SHP77 treated with DMSO at 0.1 percent for 48 hours (cell line): ENCODE data around the gene KCNG3.

Experiments
- DNase-seq: peaks from one replicate; lab custom pipeline; 2025; lab: John Stamatoyannopoulos, UW

KCNG3 gene

DNA sequence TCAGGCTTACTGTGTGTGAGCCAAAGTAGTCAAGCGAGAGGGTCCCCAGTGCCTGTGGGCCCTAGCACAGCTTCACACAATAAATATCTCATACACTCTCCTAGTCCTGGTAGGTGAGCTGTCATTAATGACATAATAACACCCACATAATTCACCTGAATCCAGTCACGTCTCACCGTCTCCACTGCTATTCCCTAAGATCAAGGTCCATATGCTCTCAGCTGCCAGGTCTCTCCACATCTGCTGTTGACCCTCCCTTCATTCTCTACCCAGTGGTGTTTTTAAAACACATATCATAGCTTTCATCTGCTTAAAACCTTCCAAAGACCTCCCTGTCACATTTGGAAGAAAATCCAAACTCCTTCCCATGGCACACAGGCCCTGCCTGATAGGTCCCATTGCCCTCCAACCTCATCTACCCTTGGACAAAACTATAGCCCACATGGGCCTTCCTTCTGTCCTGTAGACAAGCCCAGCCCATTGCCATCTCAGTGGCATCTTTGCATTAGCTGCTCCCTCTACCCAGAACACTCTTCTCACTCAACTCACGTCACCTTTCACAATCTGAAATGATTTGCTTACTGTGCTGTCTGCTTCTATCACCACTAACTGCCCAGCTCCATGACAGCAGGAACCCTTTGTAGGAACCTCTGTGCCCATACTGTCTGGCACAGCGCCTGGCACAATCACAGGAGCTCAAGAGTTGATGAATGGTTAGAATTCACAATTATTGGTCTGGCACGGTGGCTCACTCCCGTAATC, 7.5 kb downstream of the KCNG3 start:
- DNase-seq = no peak

- DNase-seq = no peak
Observed at GRCh38 chr2:42480402-42480801, 13.4 kb downstream of the KCNG3 start.

DNA sequence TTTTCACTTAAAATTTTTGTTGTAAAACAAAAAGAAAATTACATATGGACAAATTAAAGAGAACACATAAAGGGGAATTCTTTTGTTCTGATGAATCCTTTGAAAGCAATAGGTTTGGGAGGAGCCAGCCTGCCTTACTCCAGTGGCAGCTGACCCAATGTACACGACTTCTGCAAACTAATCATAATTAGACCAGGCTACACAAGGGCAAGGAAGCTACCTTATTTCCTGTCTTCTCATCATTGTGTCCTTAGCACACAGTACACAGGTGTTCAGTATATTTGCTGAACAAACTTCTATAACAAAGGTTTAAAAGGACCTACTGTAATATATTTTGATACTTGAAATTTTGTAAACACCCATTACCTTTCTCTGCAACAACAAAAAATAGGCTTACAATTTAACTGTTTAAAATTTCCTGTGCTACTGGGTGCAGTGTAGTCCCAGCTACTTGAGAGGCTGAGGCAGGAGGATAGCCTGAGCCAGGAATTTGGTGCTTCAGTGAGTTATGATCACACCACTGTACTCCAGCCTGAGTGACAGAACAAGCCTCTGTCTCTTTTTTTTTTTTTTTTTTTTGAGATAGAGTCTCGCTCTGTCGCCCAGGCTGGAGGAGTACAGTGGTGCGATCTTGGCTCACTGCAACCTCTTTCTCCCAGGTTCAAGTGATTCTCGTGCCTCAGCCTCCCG, 18.9 kb downstream of the KCNG3 start:
- DNase-seq = peak; percentile 64

GRCh38 chr2:42470706-42471105, 23.1 kb downstream of the KCNG3 start:
- DNase-seq = no peak

GRCh38 chr2:42464631-42465030, 29.2 kb downstream of the KCNG3 start:
- no peak for DNase-seq

GRCh38 chr2:42463570-42463969, 30.2 kb downstream of the KCNG3 start:
- DNase-seq = no peak

- no peak for DNase-seq
Observed at GRCh38 chr2:42459296-42459695, 34.5 kb downstream of the KCNG3 start.

DNA sequence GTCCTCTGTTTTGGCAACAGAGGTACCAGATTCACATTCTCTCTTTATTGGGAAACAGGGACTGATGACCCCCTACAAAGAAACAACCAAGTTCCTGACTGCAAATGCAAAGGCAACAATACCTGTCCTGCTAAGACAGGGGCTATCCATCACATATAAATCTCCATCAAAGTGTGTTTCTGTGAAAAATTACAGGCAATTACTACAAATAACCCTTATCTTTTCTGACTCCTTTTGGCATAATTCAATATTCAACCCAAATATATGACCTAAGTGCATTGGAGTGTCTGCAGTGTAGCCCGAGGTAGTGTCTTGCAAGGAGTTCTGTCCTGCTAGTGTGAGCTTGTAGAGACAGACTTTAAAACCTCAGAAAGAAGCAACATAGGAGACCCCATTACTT, 35.4 kb downstream of the KCNG3 start:
- DNase-seq = no peak

DNA sequence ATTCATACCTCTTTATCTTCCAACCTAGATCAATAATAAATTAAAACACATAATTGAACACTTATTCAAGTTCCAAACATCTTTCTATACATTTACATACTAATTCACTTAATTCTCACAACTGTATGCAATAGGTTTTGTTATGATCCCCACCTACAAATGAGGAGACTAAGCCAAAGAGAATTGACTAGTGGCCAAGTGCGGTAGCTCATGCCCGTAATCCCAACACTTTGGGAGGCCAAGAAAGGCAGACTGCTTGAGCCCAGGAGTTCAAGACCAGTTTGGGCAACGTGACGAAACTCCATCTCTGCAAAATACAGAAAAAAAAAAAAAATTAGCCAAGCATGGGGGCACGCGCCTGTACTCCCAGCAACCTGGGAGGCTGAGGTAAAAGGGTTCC, 36.8 kb downstream of the KCNG3 start:
- DNase-seq = no peak

- no peak for DNase-seq
Observed at GRCh38 chr2:42456126-42456839, 37.5 kb downstream of the KCNG3 start.

DNA sequence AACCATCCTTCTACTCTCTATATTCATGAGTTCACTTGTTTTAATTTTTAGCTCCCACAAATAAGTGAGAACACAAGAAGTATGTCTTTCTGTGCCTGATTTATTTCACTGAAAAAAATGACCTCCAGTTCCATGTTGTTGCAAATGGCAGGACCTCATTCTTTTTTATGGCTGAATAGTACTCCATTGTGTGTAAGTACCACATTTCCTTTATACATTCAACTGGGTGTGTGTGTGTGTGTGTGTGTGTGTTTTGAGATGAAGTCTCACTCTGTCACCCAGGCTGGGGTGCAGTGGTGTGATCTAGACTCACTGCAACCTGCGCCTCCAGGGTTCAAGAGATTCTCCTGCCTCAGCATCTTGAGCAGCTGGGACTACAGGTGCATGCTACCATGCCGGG, 41.2 kb downstream of the KCNG3 start:
- DNase-seq = no peak

DNA sequence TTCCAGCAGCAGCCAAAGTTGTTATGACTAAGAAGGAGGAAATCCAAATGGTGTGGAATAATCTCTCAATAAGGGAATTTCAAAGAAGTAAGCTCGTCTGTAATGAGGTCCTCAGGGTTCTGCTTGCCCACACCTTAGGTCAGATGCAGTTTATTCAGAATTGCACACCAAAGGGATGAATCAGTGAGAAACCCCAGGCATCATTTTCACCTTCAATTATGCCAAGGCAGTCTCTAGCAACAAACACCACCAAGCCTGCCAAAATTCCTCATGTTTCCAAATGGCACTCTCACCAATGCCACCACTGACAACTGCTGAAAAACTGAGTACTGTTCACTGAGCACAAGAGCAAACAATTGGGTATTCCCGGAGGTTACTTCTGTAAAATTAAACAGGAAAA, 43.6 kb downstream of the KCNG3 start:
- no peak for DNase-seq

- DNase-seq = no peak
Observed at GRCh38 chr2:42449163-42450087, 44.4 kb downstream of the KCNG3 start.

DNA sequence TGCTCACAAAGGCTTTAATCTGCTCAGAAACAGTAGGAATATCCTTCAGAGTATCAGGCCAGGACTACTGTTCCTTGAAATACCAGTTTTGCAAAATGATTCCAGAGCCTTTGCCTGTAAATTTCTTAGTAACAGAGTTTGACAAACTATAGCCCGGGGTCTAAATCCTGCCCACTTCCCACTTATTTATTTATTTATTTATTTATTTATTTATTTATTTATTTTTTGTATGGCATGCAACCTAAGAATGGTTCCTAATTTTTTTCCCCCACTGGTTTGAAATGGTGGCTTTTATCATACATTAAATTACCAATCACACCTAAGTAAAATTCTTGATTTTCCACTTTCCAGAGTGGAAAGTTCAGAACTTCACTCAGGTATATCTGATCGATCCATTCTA, 45.6 kb downstream of the KCNG3 start:
- no peak for DNase-seq

- no peak for DNase-seq
Observed at GRCh38 chr2:42446503-42447271, 47.1 kb downstream of the KCNG3 start.

- DNase-seq = no peak
Observed at GRCh38 chr2:42443718-42444399, 49.9 kb downstream of the KCNG3 start.

GRCh38 chr2:42442774-42443173, 51.0 kb downstream of the KCNG3 start:
- DNase-seq = no peak

GRCh38 chr2:42438685-42439084, 55.1 kb downstream of the KCNG3 start:
- DNase-seq = no peak

- DNase-seq = no peak
Observed at GRCh38 chr2:42436370-42436769, 57.4 kb downstream of the KCNG3 start.

DNA sequence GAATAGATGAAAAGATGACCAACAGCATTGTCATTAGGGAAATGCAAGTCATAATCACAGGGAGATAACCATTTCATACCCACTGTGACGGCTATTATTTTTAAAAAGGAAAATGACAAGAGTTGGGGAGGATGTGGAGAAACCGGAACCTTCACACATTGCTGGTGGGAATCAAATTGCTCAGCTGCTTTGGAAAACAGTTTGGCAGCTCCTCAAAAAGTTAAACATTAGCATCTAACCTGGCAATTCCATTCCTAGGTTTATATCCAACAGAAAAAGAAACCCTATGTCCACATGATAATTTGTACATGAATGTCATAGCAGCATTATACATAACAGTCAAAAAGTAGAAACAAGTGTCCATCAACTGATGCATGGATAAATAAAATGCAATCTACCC, 58.2 kb downstream of the KCNG3 start:
- DNase-seq = no peak

DNA sequence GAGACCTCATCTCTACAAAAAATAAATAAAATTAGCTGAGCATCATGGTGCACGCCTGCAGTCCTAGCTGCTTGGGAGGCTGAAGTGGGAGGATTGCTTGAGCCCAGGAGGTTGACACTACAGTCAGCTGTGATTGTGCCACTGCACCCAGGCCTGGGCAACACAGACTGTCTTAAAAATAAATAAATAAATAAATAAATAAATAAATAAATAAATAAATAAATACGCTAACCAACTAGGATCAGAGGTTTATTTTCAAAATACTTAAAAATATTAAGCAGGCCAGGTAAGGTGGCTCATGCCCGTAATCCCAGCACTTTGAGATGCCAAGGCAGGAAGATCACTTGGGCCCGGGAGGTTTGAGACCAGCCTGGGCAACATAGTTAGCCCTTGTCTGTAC, 63.6 kb downstream of the KCNG3 start:
- DNase-seq = no peak
